Astrocyte of the cerebellum (primary cell): ENCODE data around the gene PPIE.

Experiments used
- DNase-seq: peaks from one replicate; pipeline ENCODE4 v3.0.0-alpha.2; 2011; ENCODE audit warnings: low read depth
- H3K4me3 ChIP-seq: 2 replicates; pipeline ENCODE4 v1.5.1; 2011; ENCODE audit warnings: mild to moderate bottlenecking, low read depth, low read length, moderate library complexity
- CTCF ChIP-seq: IDR thresholded peaks from 2 replicates; pipeline ENCODE4 v1.5.1; 2012; ENCODE audit warnings: low read length, low read depth, moderate library complexity, mild to moderate bottlenecking; ENCODE audit errors: missing control alignments
- in situ Hi-C: cut with HindIII; loops from 2 replicates; pipeline ENCODE4 v1.10.0; 2017; ENCODE audit warnings: low sequenced_read_pairs

Gene PPIE

GRCh38 chr1:39735731-39736130 is 3.0 kb upstream of the PPIE start:
- in situ Hi-C loops, result loop anchor here (5.0 to 10.0 kb wide), 4 partner anchors 43 to 311 kb away; partner anchors contain the start of genes HEYL and HPCAL4
- TF ChIP-seq CTCF, result no peak
- DNase-seq, result no peak
- H3K4me3 ChIP-seq, result no peak overlapping the region

- in situ Hi-C loops, result loop anchor here (5.0 to 10.0 kb wide), 4 partner anchors 45 to 313 kb away; partner anchors contain the start of genes HEYL and HPCAL4
- peak; percentile 11 for DNase-seq
- no peak overlapping the region for H3K4me3 ChIP-seq
- TF ChIP-seq CTCF, result no peak
Measured at GRCh38 chr1:39737546-39738169, 1.0 kb upstream of the PPIE start.

- DNase-seq, result no peak
- in situ Hi-C loops, result no loop called here
Measured at GRCh38 chr1:39745016-39745670, 6.5 kb downstream of the PPIE start.

DNA sequence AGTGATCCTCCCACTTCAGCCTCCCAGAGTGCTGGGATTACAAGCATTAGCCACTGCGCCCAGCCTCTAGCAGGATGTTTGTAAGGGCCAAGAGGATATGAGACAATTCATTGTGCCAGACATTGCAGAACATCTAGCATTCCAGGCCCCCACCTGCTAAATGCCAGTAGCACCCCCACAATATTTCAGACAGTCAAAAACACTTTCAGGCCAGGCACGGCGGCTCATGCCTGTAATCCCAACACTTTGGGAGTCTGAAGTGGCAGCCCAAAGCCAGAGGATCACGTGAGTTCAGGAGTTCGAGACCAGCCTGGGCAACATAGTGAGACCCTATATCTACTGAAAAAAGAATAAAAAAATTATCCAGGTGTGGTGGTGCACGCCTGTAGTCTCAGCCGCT is 12.9 kb downstream of the PPIE start:
- in situ Hi-C loops, result no loop called here
- H3K4me3 ChIP-seq, result no peak overlapping the region
- DNase-seq, result no peak
- no peak for TF ChIP-seq CTCF

More at GRCh38 chr1:39745016-39745670, 6.5 kb downstream of the PPIE start:
- TF ChIP-seq CTCF, result no peak
- no peak overlapping the region for H3K4me3 ChIP-seq

- no peak for TF ChIP-seq CTCF
- in situ Hi-C loops, result no loop called here
- no peak overlapping the region for H3K4me3 ChIP-seq
- DNase-seq, result no peak
Measured at GRCh38 chr1:39752703-39753102, 14.0 kb downstream of the PPIE start.

- DNase-seq, result no peak
- in situ Hi-C loops, result no loop called here
- no peak overlapping the region for H3K4me3 ChIP-seq
- TF ChIP-seq CTCF, result no peak
Measured at GRCh38 chr1:39753132-39754025, 14.7 kb downstream of the PPIE start.
